ENCODE data around the gene RPL36A.

DNA sequence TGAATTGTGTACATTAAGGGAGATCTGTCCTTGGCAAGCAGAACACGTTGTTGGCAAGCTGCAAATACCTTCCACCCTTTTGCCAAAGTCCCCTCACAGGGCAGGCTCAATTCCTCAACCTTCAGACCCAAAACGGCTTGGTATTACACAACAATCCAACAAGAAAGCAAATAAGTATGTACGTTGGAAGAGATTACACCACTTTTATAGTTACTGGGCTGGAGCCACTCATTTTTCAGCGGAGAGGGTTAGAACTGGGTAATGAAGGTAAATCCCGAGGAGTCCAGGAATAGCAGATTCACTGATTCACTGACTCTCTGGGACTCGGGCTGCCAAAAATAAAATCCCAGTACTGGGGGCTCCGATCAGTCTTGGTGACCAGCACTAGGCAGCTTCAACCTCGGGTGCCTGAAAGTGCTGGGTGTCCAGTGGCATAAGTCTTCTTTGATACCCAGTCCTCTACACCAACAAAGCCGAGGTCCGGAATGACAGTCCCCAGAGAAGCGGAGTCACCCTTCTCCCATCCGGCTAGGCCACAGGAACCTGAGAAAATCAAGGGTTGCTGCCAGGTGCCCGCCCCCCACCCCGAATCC is 42.9 kb upstream of the RPL36A start:
- TF ChIP-seq GATA3 (IDR thresholded peaks at IDR 0.05; ENCODE audit: low read depth, low read length) (no peak), GATA2 (IDR thresholded peaks at IDR 0.05; ENCODE audit: low read depth, low read length) (no peak)
